ENCODE data around the gene SLC7A4.

DNA sequence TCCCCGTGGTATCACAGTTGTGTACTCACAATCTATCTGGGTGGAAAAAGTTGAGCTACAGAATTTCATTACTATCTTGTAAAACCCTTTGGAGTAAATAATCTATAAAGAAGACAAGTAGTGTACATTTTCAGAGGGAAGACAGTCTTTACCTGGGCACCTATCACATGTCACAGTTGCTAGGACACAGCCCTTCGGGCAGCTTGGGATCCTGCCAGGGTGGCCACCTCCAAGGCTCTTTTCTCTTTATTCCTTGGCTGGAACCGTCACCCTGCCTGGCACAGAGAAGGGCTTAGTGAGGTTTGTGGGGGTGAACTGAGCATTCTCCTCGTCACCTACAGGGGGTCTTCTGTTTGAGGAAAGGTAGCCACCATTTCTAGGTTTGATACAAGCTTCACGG, 37.0 kb upstream of the SLC7A4 start:
- TF ChIP-seq, protein P1, sequence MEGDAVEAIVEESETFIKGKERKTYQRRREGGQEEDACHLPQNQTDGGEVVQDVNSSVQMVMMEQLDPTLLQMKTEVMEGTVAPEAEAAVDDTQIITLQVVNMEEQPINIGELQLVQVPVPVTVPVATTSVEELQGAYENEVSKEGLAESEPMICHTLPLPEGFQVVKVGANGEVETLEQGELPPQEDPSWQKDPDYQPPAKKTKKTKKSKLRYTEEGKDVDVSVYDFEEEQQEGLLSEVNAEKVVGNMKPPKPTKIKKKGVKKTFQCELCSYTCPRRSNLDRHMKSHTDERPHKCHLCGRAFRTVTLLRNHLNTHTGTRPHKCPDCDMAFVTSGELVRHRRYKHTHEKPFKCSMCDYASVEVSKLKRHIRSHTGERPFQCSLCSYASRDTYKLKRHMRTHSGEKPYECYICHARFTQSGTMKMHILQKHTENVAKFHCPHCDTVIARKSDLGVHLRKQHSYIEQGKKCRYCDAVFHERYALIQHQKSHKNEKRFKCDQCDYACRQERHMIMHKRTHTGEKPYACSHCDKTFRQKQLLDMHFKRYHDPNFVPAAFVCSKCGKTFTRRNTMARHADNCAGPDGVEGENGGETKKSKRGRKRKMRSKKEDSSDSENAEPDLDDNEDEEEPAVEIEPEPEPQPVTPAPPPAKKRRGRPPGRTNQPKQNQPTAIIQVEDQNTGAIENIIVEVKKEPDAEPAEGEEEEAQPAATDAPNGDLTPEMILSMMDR (IDR thresholded peaks at IDR 0.05; ENCODE audit: insufficient read depth, low read depth, low read length) = no peak
- no peak for TF ChIP-seq EZH2 (IDR thresholded peaks at IDR 0.05; ENCODE audit: insufficient read depth, low read length)

Data from astrocyte (in vitro differentiated cells and primary cell).